Esophagus muscularis mucosa (tissue), 4 donors: ENCODE measurements around the gene RAP2A. TPM values are rescaled to one million over a fixed set of nuclear protein-coding genes. Genes with fewer than 3 reads are reported as not detected.

Source experiments
- DNase-seq: peaks from one replicate; pipeline ENCODE4 v3.0.0-alpha.2; 2017; ENCODE audit errors: extremely low spot score
- H3K27ac ChIP-seq, 4 donors: fragments of 200-600 bp; sonication (generic); replicated peaks in 1 of 4; 1 replicate in 3 of 4; 2 replicates in 1 of 4; pipeline ENCODE4 v1.5.1; 2016 to 2019; ENCODE audit warnings: mild to moderate bottlenecking in 1 of 4
- H3K27me3 ChIP-seq, 4 donors: fragments of 200-600 bp; sonication (generic); one replicate each; pipeline versions ENCODE4 v1.5.1 to v1.6.0; 2016 to 2019
- H3K36me3 ChIP-seq, 4 donors: fragments of 200-600 bp; sonication (generic); one replicate each; pipeline ENCODE4 v1.5.1; 2016 to 2019
- H3K4me1 ChIP-seq, 4 donors: fragments of 200-600 bp; sonication (generic); one replicate each; pipeline ENCODE4 v1.5.1; 2016 to 2019
- H3K4me3 ChIP-seq, 4 donors: fragments of 200-600 bp; sonication (generic); 1 replicate in 2 of 4; 2 replicates in 2 of 4; pipeline ENCODE4 v1.5.1; 2016 to 2019; ENCODE audit warnings: mild to moderate bottlenecking in 4 of 4, moderate library complexity in 1 of 4
- H3K9me3 ChIP-seq, 4 donors: fragments of 200-600 bp; sonication (generic); 1 replicate in 3 of 4; 2 replicates in 1 of 4; pipeline ENCODE4 v1.5.1; 2016 to 2019
- CTCF ChIP-seq, 3 experiments: fragments of 200-600 bp in 2 of 3; fragments of 450-650 bp in 1 of 3; sonication (generic) in 2 of 3; IDR thresholded peaks; one replicate each; pipeline ENCODE4 v1.5.1; 2017 to 2019; ENCODE audit warnings: antibody characterized with exemption in 3 of 3, mild to moderate bottlenecking in 2 of 3, moderate library complexity in 1 of 3
- EP300 ChIP-seq: sonication (generic); formaldehyde crosslinking; IDR thresholded peaks from one replicate; pipeline ENCODE4 v1.6.1; 2017; ENCODE audit warnings: antibody characterized with exemption
- POLR2A ChIP-seq: fragments of 450-650 bp; IDR thresholded peaks from one replicate; pipeline ENCODE4 v1.6.1; 2017; ENCODE audit warnings: antibody characterized with exemption, moderate library complexity, mild to moderate bottlenecking, low read depth
- POLR2AphosphoS5 ChIP-seq, 2 donors: sonication (generic); formaldehyde crosslinking; IDR thresholded peaks; one replicate each; pipeline ENCODE4 v1.6.1; 2017; ENCODE audit warnings: antibody characterized with exemption in 2 of 2
- WGBS: methylation state at CpG from one replicate; pipeline ENCODE4 v1.1.5; 2018; 5-methylcytosine and 5-hydroxymethylcytosine counted together
- intact Hi-C: fragments of 100-400 bp; cut with DNase I; formaldehyde crosslinking; loops from one replicate; pipeline ENCODE4 v1.15.1; 2023
- total RNA-seq, 4 donors: library from RNA; depleted of rRNA; stranded (reverse); fragments of >200 nt; gene quantifications; one replicate each; pipeline versions ENCODE4 v1.1.0 to v1.2.1, GENCODE V29; 2016

RAP2A gene
- total RNA-seq, 4 donors from 2014 or later = 24.1 to 27.8 (median 26.0) TPM

- intact Hi-C loops = loop anchor here (10.0 kb wide), 1 partner anchor 211 kb away; the partner anchor contains the start of gene MBNL2
Measured at GRCh38 chr13:97435323-97435722, 1.4 kb downstream of the RAP2A start.

GRCh38 chr13:97435794-97436193, 1.8 kb downstream of the RAP2A start:
- Histone ChIP-seq H3K36me3 (peaks cover 0 to 4% (median 0%) of the 10 kb centered on the region in 4 donors), H3K27me3 (no peaks in the 10 kb centered on the region), H3K4me1 (peaks cover 28 to 56% (median 48%) of the 10 kb centered on the region in 4 donors), H3K4me3 (peak overlapping the region; percentile 78 to 92 (median 83)), H3K9me3 (no peaks in the 10 kb centered on the region), H3K27ac (no peak overlapping the region)
- TF ChIP-seq EP300 = no peak
- no peak for TF ChIP-seq POLR2AphosphoS5 (IDR thresholded peaks at IDR 0.05)
- TF ChIP-seq POLR2A = no peak
- TF ChIP-seq CTCF (IDR thresholded peaks at IDR 0.05) = no peak
- 16% methylated on average over 5 of the region's 5 CpGs for WGBS
- no peak for DNase-seq
- intact Hi-C loops = loop anchor here (10.0 kb wide), 1 partner anchor 211 kb away; the partner anchor contains the start of gene MBNL2

More at GRCh38 chr13:97435323-97435722, 1.4 kb downstream of the RAP2A start:
- Histone ChIP-seq H3K36me3 (peaks cover 0 to 4% (median 0%) of the 10 kb centered on the region in 4 donors), H3K4me3 (peak overlapping the region; percentile 78 to 92 (median 83)), H3K27me3 (no peaks in the 10 kb centered on the region), H3K4me1 (peaks cover 28 to 59% (median 46%) of the 10 kb centered on the region in 4 donors), H3K27ac (peak overlapping the region in 1 of 4 donors; percentile 99), H3K9me3 (no peaks in the 10 kb centered on the region)
- no peak for TF ChIP-seq POLR2AphosphoS5 (IDR thresholded peaks at IDR 0.05)
- TF ChIP-seq POLR2A = no peak
- no peak for TF ChIP-seq EP300
- no peak for TF ChIP-seq CTCF (IDR thresholded peaks at IDR 0.05)
- no peak for DNase-seq
- WGBS = 34% methylated on average over 3 of the region's 3 CpGs

- Histone ChIP-seq H3K4me1 (peaks cover 27 to 53% (median 50%) of the 10 kb centered on the region in 4 donors), H3K9me3 (no peaks in the 10 kb centered on the region), H3K27ac (no peak overlapping the region), H3K4me3 (peak overlapping the region in 2 of 4 donors; percentile 9 to 78), H3K36me3 (peaks cover 0 to 4% (median 0%) of the 10 kb centered on the region in 4 donors), H3K27me3 (no peaks in the 10 kb centered on the region)
- WGBS = 85% methylated on average over 2 of the region's 2 CpGs
- intact Hi-C loops = loop anchor here (10.0 kb wide), 1 partner anchor 212 kb away; the partner anchor contains the start of gene MBNL2
- DNase-seq = no peak
- TF ChIP-seq POLR2A = no peak
- no peak for TF ChIP-seq POLR2AphosphoS5 (IDR thresholded peaks at IDR 0.05)
- no peak for TF ChIP-seq CTCF (IDR thresholded peaks at IDR 0.05)
- no peak for TF ChIP-seq EP300
Measured at GRCh38 chr13:97436845-97437244, 2.9 kb downstream of the RAP2A start.

- TF ChIP-seq CTCF (IDR thresholded peaks at IDR 0.05) (no peak), POLR2AphosphoS5 (IDR thresholded peaks at IDR 0.05) (no peak)
- H3K27ac ChIP-seq = no peak overlapping the region
- no peaks in the 10 kb centered on the region for H3K27me3 ChIP-seq
- H3K9me3 ChIP-seq = no peaks in the 10 kb centered on the region
- H3K4me3 ChIP-seq = no peak overlapping the region
- H3K36me3 ChIP-seq = peaks cover 0 to 4% (median 0%) of the 10 kb centered on the region in 4 donors
- WGBS = 68% methylated on average over 2 of the region's 2 CpGs
- H3K4me1 ChIP-seq = peaks cover 22 to 48% (median 43%) of the 10 kb centered on the region in 4 donors
- intact Hi-C loops = loop anchor here (10.0 kb wide), 1 partner anchor 213 kb away; the partner anchor contains the start of gene MBNL2
- no peak for DNase-seq
Measured at GRCh38 chr13:97437729-97438128, 3.8 kb downstream of the RAP2A start.
